HEK293 (cell line): Measurements from ENCODE around the gene SLC8A1.

Source experiments
- CTCF ChIA-PET: fragments of 350-600 bp; formaldehyde crosslinking; extraction: SDS; loops from one replicate; lab custom pipeline; 2021; ENCODE audit warnings: antibody characterized with exemption; lab: Yijun Ruan, JAX
- POLR2A ChIA-PET: fragments of 300-600 bp; formaldehyde crosslinking; extraction: SDS; loops from one replicate; lab custom pipeline; 2020; ENCODE audit warnings: antibody characterized with exemption, inconsistent platforms; lab: Yijun Ruan, JAX
- H3K27ac ChIP-seq: fragments of 200-500 bp; sonication (Bioruptor generic); 2 replicates; pipeline ENCODE4 v1.5.1; 2014; ENCODE audit warnings: low read depth, low read length, control low read depth, inconsistent platforms; ENCODE audit errors: extremely low read depth
- H3K36me3 ChIP-seq, 2 experiments: fragments of 200-500 bp in 1 of 2; sonication (Bioruptor generic) in 1 of 2; 1 replicate in 1 of 2; 2 replicates in 1 of 2; pipeline ENCODE4 v1.5.1; 2014 to 2017; ENCODE audit warnings: inconsistent platforms in 2 of 2, low read length in 2 of 2; ENCODE audit not compliant: control insufficient read depth in 2 of 2, insufficient read depth in 1 of 2
- H3K4me1 ChIP-seq: fragments of 200-500 bp; sonication (Bioruptor generic); 2 replicates; pipeline ENCODE4 v1.5.1; 2014; ENCODE audit warnings: mild to moderate bottlenecking, low read length, inconsistent platforms; ENCODE audit not compliant: control insufficient read depth, insufficient read depth
- H3K4me3 ChIP-seq: 2 replicates; pipeline ENCODE4 v1.5.1; 2011; ENCODE audit warnings: low read depth, mild to moderate bottlenecking, control low read depth, low read length, moderate library complexity
- H3K9me3 ChIP-seq: fragments of 200-500 bp; sonication (Bioruptor generic); 2 replicates; pipeline ENCODE4 v1.5.1; 2014; ENCODE audit warnings: low read depth, low read length, inconsistent platforms; ENCODE audit not compliant: control insufficient read depth, insufficient read depth
- ELK4 ChIP-seq: IDR thresholded peaks from 2 replicates; pipeline ENCODE4 v1.6.1; 2011; ENCODE audit warnings: mild to moderate bottlenecking, low read depth, low read length, borderline replicate concordance
- PRDM1 ChIP-seq: fragments of 450-650 bp; formaldehyde crosslinking; IDR thresholded peaks from 2 replicates; pipeline ENCODE4; 2016; ENCODE audit warnings: missing biosample characterization, missing genetic modification characterization
- SALL2 ChIP-seq: fragments of 450-650 bp; formaldehyde crosslinking; IDR thresholded peaks from 2 replicates; pipeline ENCODE4 v1.5.0; 2017; ENCODE audit warnings: missing biosample characterization, mild to moderate bottlenecking, missing genetic modification characterization, borderline replicate concordance
- SCRT1 ChIP-seq: fragments of 450-650 bp; formaldehyde crosslinking; IDR thresholded peaks from 2 replicates; pipeline ENCODE4 v1.5.1; 2016; ENCODE audit warnings: missing biosample characterization, missing genetic modification characterization, borderline replicate concordance
- SETDB1 ChIP-seq: IDR thresholded peaks from one replicate; pipeline ENCODE4 v1.6.1; 2017; ENCODE audit warnings: mild to moderate bottlenecking, low read length, moderate library complexity, mixed read lengths; ENCODE audit not compliant: insufficient read length
- ZBTB6 ChIP-seq: fragments of 450-650 bp; formaldehyde crosslinking; IDR thresholded peaks from 2 replicates; pipeline ENCODE4 v1.5.1; 2017; ENCODE audit warnings: missing biosample characterization, missing genetic modification characterization
- ZEB2 ChIP-seq: fragments of 450-650 bp; formaldehyde crosslinking; IDR thresholded peaks from 2 replicates; pipeline ENCODE4 v1.5.1; 2016; ENCODE audit warnings: missing biosample characterization, missing genetic modification characterization
- ZFHX2 ChIP-seq: fragments of 450-650 bp; formaldehyde crosslinking; conservative IDR thresholded peaks from 2 replicates; pipeline ENCODE4 v1.5.1; 2016; ENCODE audit warnings: missing biosample characterization, missing genetic modification characterization
- ZNF155 ChIP-seq: fragments of 450-650 bp; formaldehyde crosslinking; IDR thresholded peaks from 2 replicates; pipeline ENCODE4 v1.5.1; 2016; ENCODE audit warnings: missing biosample characterization, missing genetic modification characterization
- ZNF184 ChIP-seq: fragments of 450-650 bp; IDR thresholded peaks from 2 replicates; pipeline ENCODE4 v1.5.1; 2018; ENCODE audit warnings: missing biosample characterization, mild to moderate bottlenecking, missing genetic modification characterization
- ZNF2 ChIP-seq: fragments of 450-650 bp; formaldehyde crosslinking; IDR thresholded peaks from 2 replicates; pipeline ENCODE4 v1.5.1; 2016; ENCODE audit warnings: missing biosample characterization, missing genetic modification characterization
- ZNF302 ChIP-seq: fragments of 450-650 bp; formaldehyde crosslinking; IDR thresholded peaks from 2 replicates; pipeline ENCODE4 v1.5.1; 2016; ENCODE audit warnings: missing biosample characterization, missing genetic modification characterization, low read depth
- ZNF311 ChIP-seq: fragments of 450-650 bp; formaldehyde crosslinking; IDR thresholded peaks from 2 replicates; pipeline ENCODE4 v1.5.1; 2017; ENCODE audit warnings: missing biosample characterization, missing genetic modification characterization, borderline replicate concordance
- ZNF341 ChIP-seq: fragments of 450-650 bp; formaldehyde crosslinking; IDR thresholded peaks from 2 replicates; pipeline ENCODE4; 2016; ENCODE audit warnings: low read depth, missing biosample characterization, missing genetic modification characterization
- ZNF350 ChIP-seq: fragments of 450-650 bp; formaldehyde crosslinking; IDR thresholded peaks from 2 replicates; pipeline ENCODE4 v1.5.0; 2017; ENCODE audit warnings: missing biosample characterization, mild to moderate bottlenecking, missing genetic modification characterization
- ZNF433 ChIP-seq: fragments of 450-650 bp; formaldehyde crosslinking; IDR thresholded peaks from 2 replicates; pipeline ENCODE4 v1.5.1; 2016; ENCODE audit warnings: missing biosample characterization, missing genetic modification characterization, low read depth
- ZNF510 ChIP-seq: fragments of 450-650 bp; formaldehyde crosslinking; IDR thresholded peaks from 2 replicates; pipeline ENCODE4 v1.5.1; 2018; ENCODE audit warnings: mild to moderate bottlenecking, missing genetic modification characterization, missing biosample characterization; ENCODE audit not compliant: insufficient replicate concordance
- ZNF529 ChIP-seq: fragments of 450-650 bp; formaldehyde crosslinking; IDR thresholded peaks from 2 replicates; pipeline ENCODE4 v1.5.1; 2017; ENCODE audit warnings: missing genetic modification characterization, missing biosample characterization; ENCODE audit not compliant: insufficient replicate concordance
- ZNF548 ChIP-seq: fragments of 450-650 bp; formaldehyde crosslinking; IDR thresholded peaks from 2 replicates; pipeline ENCODE4 v1.5.1; 2016; ENCODE audit warnings: missing biosample characterization, missing genetic modification characterization
- ZNF623 ChIP-seq: fragments of 450-650 bp; formaldehyde crosslinking; IDR thresholded peaks from 2 replicates; pipeline ENCODE4 v1.5.1; 2016; ENCODE audit warnings: missing biosample characterization, missing genetic modification characterization
- ZNF654 ChIP-seq: fragments of 450-650 bp; formaldehyde crosslinking; IDR thresholded peaks from 2 replicates; pipeline ENCODE4 v1.5.1; 2016; ENCODE audit warnings: low read depth, missing biosample characterization, missing genetic modification characterization
- ZNF660 ChIP-seq: fragments of 450-650 bp; IDR thresholded peaks from 2 replicates; pipeline ENCODE4 v1.5.1; 2018; ENCODE audit warnings: missing biosample characterization, mild to moderate bottlenecking, missing genetic modification characterization
- ZNF701 ChIP-seq: fragments of 450-650 bp; formaldehyde crosslinking; IDR thresholded peaks from 2 replicates; pipeline ENCODE4 v1.5.1; 2016; ENCODE audit warnings: missing biosample characterization, missing genetic modification characterization
- ZNF791 ChIP-seq: fragments of 450-650 bp; formaldehyde crosslinking; IDR thresholded peaks from 2 replicates; pipeline ENCODE4 v1.5.1; 2016; ENCODE audit warnings: missing biosample characterization, missing genetic modification characterization
- ZNF837 ChIP-seq: fragments of 450-650 bp; formaldehyde crosslinking; IDR thresholded peaks from 2 replicates; pipeline ENCODE4 v1.5.1; 2016; ENCODE audit warnings: missing biosample characterization, missing genetic modification characterization
- ZSCAN30 ChIP-seq: fragments of 450-650 bp; IDR thresholded peaks from 2 replicates; pipeline ENCODE4 v1.5.1; 2018; ENCODE audit warnings: missing biosample characterization, mild to moderate bottlenecking, missing genetic modification characterization, moderate library complexity
- TF ChIP-seq, protein P1 (sequence below): fragments of 450-650 bp; formaldehyde crosslinking; conservative IDR thresholded peaks from 2 replicates; pipeline ENCODE4 v1.5.1; 2016; ENCODE audit warnings: low read depth, missing biosample characterization, missing genetic modification characterization
- TF ChIP-seq, protein P2 (sequence below): fragments of 450-650 bp; formaldehyde crosslinking; IDR thresholded peaks from 2 replicates; pipeline ENCODE4 v1.5.1; 2016; ENCODE audit warnings: missing biosample characterization, missing genetic modification characterization
- TF ChIP-seq, protein P3 (sequence below): fragments of 450-650 bp; formaldehyde crosslinking; IDR thresholded peaks from 2 replicates; pipeline ENCODE4 v1.5.1; 2016; ENCODE audit warnings: missing biosample characterization, missing genetic modification characterization

The SLC8A1 gene

DNA sequence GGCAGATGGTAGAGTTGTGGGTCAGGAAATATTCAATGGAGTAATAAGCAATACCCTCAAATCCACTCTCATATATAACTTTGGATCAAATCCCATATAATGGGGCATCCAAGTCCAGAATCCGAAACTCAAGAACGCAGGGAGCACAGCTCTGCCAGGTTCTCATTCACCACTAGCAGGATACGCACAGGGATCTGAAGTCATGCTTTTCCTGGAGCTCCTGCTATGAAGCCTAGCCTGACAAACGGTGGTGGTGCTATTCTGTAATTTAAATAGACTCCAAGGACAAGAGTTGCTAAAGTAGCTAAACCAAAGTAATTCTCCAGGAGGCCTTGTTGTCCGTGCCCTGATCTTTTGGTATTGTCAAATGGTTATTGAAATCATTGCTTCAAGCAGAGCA, 264.8 kb downstream of the SLC8A1 start:
- TF ChIP-seq ZNF350 (tag by site-specific recombination) (no peak), ZNF433 (tag by site-specific recombination) (no peak), ZBTB6 (tag by site-specific recombination) (no peak), ZNF623 (tag by site-specific recombination) (no peak), ZEB2 (no peak), ZNF302 (no peak), ZNF837 (no peak), ZFHX2 (tag by site-specific recombination) (no peak), SETDB1 (no peak), SALL2 (tag by site-specific recombination) (no peak), ZNF791 (tag by site-specific recombination) (no peak), ZNF341 (no peak), ZNF155 (tag by site-specific recombination) (no peak), ZNF311 (tag by site-specific recombination) (no peak), SCRT1 (tag by site-specific recombination) (no peak), ZNF510 (tag by site-specific recombination) (no peak)
- TF ChIP-seq, protein P1, sequence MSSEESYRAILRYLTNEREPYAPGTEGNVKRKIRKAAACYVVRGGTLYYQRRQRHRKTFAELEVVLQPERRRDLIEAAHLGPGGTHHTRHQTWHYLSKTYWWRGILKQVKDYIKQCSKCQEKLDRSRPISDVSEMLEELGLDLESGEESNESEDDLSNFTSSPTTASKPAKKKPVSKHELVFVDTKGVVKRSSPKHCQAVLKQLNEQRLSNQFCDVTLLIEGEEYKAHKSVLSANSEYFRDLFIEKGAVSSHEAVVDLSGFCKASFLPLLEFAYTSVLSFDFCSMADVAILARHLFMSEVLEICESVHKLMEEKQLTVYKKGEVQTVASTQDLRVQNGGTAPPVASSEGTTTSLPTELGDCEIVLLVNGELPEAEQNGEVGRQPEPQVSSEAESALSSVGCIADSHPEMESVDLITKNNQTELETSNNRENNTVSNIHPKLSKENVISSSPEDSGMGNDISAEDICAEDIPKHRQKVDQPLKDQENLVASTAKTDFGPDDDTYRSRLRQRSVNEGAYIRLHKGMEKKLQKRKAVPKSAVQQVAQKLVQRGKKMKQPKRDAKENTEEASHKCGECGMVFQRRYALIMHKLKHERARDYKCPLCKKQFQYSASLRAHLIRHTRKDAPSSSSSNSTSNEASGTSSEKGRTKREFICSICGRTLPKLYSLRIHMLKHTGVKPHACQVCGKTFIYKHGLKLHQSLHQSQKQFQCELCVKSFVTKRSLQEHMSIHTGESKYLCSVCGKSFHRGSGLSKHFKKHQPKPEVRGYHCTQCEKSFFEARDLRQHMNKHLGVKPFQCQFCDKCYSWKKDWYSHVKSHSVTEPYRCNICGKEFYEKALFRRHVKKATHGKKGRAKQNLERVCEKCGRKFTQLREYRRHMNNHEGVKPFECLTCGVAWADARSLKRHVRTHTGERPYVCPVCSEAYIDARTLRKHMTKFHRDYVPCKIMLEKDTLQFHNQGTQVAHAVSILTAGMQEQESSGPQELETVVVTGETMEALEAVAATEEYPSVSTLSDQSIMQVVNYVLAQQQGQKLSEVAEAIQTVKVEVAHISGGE, result no peak
- TF ChIP-seq, protein P2, sequence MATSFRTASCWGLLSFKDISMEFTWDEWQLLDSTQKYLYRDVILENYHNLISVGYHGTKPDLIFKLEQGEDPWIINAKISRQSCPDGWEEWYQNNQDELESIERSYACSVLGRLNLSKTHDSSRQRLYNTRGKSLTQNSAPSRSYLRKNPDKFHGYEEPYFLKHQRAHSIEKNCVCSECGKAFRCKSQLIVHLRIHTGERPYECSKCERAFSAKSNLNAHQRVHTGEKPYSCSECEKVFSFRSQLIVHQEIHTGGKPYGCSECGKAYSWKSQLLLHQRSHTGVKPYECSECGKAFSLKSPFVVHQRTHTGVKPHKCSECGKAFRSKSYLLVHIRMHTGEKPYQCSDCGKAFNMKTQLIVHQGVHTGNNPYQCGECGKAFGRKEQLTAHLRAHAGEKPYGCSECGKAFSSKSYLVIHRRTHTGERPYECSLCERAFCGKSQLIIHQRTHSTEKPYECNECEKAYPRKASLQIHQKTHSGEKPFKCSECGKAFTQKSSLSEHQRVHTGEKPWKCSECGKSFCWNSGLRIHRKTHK (tag by site-specific recombination), result no peak
- TF ChIP-seq, all 188 proteins: peak for 0

DNA sequence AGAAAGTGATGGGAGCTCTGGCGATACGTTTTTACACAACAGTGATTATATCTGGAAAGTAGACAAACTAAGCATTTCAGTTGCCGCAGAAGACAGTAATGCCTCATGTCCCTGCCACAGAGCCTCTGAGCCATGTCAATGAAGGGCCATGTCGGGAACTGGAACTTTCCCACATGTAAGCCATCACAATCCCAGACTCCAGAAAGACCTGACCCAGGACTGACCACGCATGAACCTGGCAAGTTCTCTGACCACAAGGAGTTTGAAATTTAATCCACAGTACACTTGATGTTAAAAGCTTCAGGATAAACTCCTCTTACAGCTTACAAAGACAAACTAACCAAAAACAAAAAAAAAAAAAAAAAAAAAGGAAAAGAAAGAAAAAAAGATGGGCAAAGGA, 267.3 kb downstream of the SLC8A1 start:
- TF ChIP-seq ELK4 (no peak), ZNF701 (tag by site-specific recombination) (no peak), ZNF2 (tag by site-specific recombination) (no peak), PRDM1 (tag by site-specific recombination) (no peak), ZNF529 (no peak), ZSCAN30 (tag by site-specific recombination) (no peak), ZNF184 (tag by site-specific recombination) (no peak), ZNF654 (tag by site-specific recombination) (no peak), ZNF548 (tag by site-specific recombination) (no peak), ZNF660 (tag by site-specific recombination) (no peak)
- TF ChIP-seq, protein P3, sequence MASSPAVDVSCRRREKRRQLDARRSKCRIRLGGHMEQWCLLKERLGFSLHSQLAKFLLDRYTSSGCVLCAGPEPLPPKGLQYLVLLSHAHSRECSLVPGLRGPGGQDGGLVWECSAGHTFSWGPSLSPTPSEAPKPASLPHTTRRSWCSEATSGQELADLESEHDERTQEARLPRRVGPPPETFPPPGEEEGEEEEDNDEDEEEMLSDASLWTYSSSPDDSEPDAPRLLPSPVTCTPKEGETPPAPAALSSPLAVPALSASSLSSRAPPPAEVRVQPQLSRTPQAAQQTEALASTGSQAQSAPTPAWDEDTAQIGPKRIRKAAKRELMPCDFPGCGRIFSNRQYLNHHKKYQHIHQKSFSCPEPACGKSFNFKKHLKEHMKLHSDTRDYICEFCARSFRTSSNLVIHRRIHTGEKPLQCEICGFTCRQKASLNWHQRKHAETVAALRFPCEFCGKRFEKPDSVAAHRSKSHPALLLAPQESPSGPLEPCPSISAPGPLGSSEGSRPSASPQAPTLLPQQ (tag by site-specific recombination), result no peak
- no peaks in the 10 kb centered on the region for H3K9me3 ChIP-seq
- H3K36me3 ChIP-seq, result no peaks in the 10 kb centered on the region
- POLR2A ChIA-PET, result no interaction called here
- CTCF ChIA-PET, result no interaction called here
- no peaks in the 10 kb centered on the region for H3K4me1 ChIP-seq
- H3K4me3 ChIP-seq, result no peak overlapping the region
- no peak overlapping the region for H3K27ac ChIP-seq

More for the DNA sequence above, 264.8 kb downstream of the SLC8A1 start:
- H3K9me3 ChIP-seq, result no peaks in the 10 kb centered on the region
- H3K27ac ChIP-seq, result no peak overlapping the region
- no peak overlapping the region for H3K4me3 ChIP-seq
- ChIA-PET POLR2A (no interaction called here), CTCF (no interaction called here)
- H3K36me3 ChIP-seq, result no peaks in the 10 kb centered on the region
- no peaks in the 10 kb centered on the region for H3K4me1 ChIP-seq
